Epithelial cell of proximal tubule (primary cell): ENCODE data around the gene RBFOX2. TPM values are rescaled to one million over a fixed set of nuclear protein-coding genes. Genes with fewer than 3 reads are reported as not detected.
A peak's percentile ranks its signal among the peaks of the same experiment; 100 is the strongest.

Experiments used
- DNase-seq: peaks from one replicate; pipeline ENCODE4 v3.0.0-alpha.2; 2011; ENCODE audit warnings: low read depth
- H3K4me3 ChIP-seq: 2 replicates; pipeline ENCODE4 v1.5.1; 2011; ENCODE audit warnings: low read depth, mild to moderate bottlenecking, low read length
- CTCF ChIP-seq: conservative IDR thresholded peaks from 2 replicates; pipeline ENCODE4 v1.5.1; 2012; ENCODE audit warnings: low read depth, mild to moderate bottlenecking, low read length
- total RNA-seq: library from RNA; depleted of rRNA; stranded (reverse); fragments of >200 nt; gene quantifications from 2 replicates; pipeline ENCODE4 v1.2.3, GENCODE V29; 2015

The RBFOX2 gene
- total RNA-seq, 1 donor from 2014 or later = 67.0 TPM

GRCh38 chr22:35766654-35767580 is 261.7 kb downstream of the RBFOX2 start:
- no peak overlapping the region for H3K4me3 ChIP-seq
- TF ChIP-seq CTCF = no peak
- no peak for DNase-seq

GRCh38 chr22:35761037-35761436 is 267.6 kb downstream of the RBFOX2 start:
- DNase-seq = no peak
- TF ChIP-seq CTCF = peak; percentile 55
- H3K4me3 ChIP-seq = no peak overlapping the region

GRCh38 chr22:35758394-35758793 is 270.2 kb downstream of the RBFOX2 start:
- DNase-seq = no peak
- H3K4me3 ChIP-seq = no peak overlapping the region
- no peak for TF ChIP-seq CTCF

GRCh38 chr22:35756722-35757121 is 271.9 kb downstream of the RBFOX2 start:
- H3K4me3 ChIP-seq = no peak overlapping the region
- no peak for DNase-seq
- no peak for TF ChIP-seq CTCF

GRCh38 chr22:35754761-35755160 is 273.9 kb downstream of the RBFOX2 start:
- TF ChIP-seq CTCF = no peak
- no peak for DNase-seq
- no peak overlapping the region for H3K4me3 ChIP-seq

GRCh38 chr22:35752863-35753189 is 275.8 kb downstream of the RBFOX2 start:
- TF ChIP-seq CTCF = no peak
- no peak overlapping the region for H3K4me3 ChIP-seq
- no peak for DNase-seq
